Measurements from ENCODE around the gene LRRK1.

The LRRK1 gene

GRCh38 chr15:101105059-101105891 is 186.1 kb downstream of the LRRK1 start:
- DNase-seq: no peak

- DNase-seq: no peak
These were observed 187.9 kb downstream of the LRRK1 start for GRCh38 chr15:101107101-101107500.

- no peak for DNase-seq
These were observed 188.7 kb downstream of the LRRK1 start for GRCh38 chr15:101107625-101108460.

GRCh38 chr15:101108461-101108775 is 189.3 kb downstream of the LRRK1 start:
- no peak for DNase-seq

DNA sequence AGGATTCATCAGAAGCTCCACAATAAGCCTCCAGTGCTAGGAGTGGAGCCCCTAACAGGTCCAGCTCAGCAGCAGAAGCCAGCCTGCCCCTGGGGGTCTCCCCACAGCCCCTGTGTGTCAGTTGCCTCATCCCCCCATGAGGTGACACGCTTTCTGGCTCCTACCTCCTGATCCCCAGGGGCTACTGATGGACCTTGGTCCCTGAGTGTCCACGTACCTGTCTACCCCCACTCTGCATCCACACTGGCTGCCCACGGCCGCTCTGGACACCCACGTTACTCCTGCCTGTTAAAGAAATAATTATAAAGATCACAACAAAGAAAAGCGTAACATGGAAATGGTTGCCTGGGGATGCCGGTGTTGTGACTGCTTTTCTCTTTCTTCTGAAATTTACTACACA is 189.6 kb downstream of the LRRK1 start:
- no peak for DNase-seq

DNA sequence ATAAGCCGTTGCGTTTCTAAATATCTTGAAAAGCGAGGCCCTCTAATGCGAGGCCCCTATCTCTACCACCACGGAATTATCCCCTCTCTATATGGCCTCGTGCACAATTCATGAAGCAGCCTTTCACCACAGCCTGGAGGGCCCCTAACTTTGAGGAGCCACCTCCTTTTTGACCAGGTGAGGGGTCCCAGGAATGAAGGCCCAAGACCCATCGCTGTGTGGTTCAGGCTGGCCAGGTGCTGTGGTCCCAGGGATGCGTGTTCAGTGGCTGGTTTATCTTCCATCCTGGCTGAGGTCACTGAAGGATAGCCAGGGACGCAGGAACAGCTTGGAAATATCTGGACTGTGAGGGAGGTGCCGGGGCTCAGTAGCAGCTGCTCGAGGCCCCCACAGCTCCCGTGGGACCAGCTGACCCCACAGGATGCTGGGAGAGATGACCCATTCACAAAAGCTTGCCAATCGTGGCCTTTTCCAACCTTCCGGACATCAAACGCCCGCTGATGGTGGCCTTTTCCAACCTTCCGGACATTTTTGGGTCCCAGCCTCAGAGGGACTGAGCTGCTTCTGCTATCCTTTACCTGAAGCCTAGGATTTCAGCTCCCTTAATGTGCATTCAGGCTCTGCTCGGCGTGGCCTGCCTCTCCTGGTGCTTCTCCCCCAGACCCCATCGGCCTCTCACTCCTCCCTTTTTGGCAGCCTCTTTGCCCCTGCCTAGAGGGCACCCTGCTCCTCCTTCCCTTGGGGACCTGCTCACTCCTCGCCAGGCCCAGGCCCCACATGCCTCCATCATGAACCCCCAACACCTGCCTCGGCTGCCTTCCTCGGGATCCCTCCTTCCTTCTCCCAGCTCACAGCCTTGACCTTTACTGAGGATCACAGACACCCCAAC is 191.8 kb downstream of the LRRK1 start:
- DNase-seq: no peak

- no peak for DNase-seq
These were observed 192.6 kb downstream of the LRRK1 start for GRCh38 chr15:101111570-101112262.

DNA sequence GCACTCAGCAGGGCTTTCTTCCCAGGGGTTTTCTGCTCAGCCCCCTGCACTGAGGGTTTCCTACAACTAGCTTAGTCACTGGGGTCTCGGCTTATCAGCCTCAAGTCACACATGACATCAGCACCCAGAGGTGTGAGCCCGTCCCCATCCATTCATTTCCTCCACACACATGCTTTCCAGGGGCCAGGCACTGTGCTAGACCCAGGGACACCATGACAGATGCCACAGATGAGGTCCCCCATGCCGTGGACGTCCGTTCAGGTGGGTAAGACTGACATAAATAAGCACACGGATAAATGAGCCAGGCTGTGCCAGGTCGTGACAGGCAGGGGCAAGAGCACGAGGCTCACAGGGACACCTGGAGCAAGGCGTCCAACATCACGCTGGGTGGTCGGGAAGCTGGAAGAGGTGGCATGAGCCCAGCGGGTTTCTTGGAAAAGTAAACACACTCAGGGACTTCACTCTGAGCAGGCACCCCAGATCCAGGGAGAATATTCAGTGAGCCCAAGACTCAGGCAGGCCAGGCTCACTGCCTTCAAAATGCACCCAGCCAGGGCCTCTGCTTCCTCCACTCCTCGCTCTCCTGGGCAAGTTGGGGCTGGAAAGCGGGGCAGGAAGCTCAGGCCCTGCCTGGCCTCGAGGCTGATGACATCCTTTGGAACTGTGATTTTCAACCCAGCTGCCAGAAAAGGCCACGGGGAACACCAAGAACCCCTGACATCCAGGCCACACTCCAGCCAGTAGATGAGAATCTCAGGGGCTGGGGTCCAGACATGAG is 193.4 kb downstream of the LRRK1 start:
- no peak for DNase-seq

DNA sequence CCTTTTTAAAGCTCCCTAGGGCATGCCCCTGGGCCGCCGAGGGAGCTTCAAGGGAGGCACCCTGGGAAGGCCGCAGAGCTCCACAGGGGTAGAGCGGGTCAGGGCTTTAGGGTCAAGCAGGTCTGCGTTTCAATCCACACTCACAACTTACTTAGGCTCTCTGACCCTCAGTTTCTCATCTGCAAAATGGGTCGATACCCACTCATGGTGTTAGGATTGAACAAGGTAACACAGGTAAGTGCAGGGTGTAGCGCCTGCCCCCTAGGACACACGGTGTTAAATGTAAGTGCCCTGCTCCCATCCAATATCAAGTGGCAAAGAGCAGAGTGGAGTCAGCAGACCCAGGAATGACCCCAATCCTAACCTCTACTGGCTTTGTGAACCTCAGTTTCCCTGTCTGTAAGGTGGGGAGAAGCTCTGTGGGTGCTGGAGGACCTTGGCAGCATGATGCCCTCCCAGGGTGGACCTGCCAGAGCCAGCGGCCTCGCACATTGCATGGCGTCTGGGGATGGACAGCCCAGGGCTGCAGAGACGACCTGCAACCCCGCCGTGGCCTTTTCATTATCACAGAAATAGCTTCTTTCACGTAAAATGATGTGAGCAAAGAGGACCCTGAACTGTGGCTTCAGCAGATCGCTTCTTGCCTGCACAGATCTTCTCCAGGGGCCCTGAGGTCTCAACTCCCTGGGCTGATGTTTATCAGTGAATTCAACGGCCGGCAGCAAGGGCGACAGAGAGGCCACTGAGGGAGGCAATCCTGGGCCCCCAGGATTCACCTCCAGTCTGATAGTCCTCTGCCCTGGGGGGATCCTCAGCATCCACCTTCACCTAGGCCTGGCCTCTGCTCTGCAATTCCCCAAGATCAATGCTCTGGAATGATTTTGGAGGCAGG is 194.2 kb downstream of the LRRK1 start:
- no peak for DNase-seq

GRCh38 chr15:101114166-101114565 is 195.0 kb downstream of the LRRK1 start:
- no peak for DNase-seq

DNA sequence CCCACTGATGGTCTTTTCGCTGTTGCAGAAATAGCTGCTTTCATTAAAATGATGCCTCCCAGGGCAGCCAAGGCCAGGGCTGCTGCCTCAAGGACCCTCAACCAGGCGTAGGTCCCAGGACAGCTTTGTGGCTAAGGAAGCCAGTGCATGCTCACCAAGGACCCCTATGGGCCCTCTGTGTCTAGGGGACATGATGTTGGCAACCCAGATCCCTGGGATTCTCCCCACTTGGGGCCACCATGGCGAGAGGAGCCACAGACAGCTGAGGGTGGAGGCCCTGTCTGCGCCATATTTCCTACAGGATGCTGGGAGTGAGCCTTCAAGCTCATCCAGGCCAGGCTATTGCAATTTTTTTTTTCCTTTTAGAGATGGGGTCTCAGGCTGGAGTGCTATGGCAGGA is 195.5 kb downstream of the LRRK1 start:
- no peak for DNase-seq

DNA sequence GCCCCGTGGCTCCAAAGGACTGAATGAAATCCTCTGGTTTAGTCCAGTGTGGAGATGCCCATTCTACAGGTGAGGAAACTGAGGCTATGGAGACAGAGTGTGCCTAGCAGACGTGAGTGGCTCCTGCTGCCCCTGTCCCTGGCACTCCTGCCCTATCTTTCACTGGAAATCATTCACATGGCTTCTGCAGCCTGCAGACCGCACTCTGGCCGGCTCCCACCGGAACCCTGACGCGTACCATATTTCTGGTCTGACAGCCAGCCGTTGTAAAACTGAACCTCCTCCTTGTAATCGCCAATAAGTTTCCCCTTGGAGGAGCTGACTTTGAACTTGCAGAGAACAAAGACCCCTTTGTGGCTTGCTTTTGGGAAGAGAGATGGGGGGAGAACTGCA is 196.2 kb downstream of the LRRK1 start:
- DNase-seq: no peak

- DNase-seq: no peak
These were observed 196.9 kb downstream of the LRRK1 start for GRCh38 chr15:101115786-101116680.

- no peak for DNase-seq
These were observed 197.5 kb downstream of the LRRK1 start for GRCh38 chr15:101116681-101116976.

- no peak for DNase-seq
These were observed 199.0 kb downstream of the LRRK1 start for GRCh38 chr15:101118116-101118515.

DNA sequence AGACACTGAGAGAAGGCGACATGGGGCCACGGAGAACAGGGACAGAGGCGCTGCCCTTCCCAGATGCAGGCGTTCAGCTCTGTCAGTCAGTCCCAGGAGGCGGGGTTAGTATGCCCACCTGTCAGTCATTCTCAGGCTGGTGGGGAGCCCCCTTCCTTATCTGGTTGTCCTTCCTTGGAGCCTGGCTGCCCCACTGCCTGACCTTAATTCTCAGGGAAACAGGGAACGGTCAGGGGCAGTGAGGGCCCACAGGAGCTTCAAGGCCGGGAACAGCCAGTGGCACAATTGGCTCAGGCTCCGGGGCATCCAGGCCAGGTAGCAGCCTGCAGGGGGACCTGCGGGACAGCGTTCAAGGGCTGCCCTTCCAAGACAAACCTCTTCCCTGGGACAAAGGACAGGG is 199.5 kb downstream of the LRRK1 start:
- DNase-seq: no peak

DNA sequence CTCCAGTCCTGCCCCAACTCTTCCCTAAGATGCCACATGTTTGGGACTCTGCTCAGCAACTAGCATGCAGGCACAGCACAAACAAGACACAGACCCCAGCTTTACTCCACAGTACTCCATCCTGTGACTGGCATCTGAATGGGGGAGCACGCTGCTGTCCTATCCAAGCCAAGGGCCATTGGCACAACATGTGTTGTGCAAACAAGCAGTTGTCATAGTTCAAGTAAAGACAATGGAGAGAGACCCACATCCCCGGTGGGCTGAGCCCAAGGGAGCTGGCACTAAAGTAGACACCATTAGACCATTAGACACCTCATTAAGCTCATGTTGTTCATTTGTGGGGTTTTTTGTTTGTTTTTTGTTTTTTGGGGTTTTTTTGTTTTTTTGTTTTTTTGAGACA is 200.0 kb downstream of the LRRK1 start:
- no peak for DNase-seq

Data from NCI-H1105 (cell line).